ENCODE data around the gene CTIF.
A peak's percentile ranks its signal among the peaks of the same experiment; 100 is the strongest.

Gene CTIF

DNA sequence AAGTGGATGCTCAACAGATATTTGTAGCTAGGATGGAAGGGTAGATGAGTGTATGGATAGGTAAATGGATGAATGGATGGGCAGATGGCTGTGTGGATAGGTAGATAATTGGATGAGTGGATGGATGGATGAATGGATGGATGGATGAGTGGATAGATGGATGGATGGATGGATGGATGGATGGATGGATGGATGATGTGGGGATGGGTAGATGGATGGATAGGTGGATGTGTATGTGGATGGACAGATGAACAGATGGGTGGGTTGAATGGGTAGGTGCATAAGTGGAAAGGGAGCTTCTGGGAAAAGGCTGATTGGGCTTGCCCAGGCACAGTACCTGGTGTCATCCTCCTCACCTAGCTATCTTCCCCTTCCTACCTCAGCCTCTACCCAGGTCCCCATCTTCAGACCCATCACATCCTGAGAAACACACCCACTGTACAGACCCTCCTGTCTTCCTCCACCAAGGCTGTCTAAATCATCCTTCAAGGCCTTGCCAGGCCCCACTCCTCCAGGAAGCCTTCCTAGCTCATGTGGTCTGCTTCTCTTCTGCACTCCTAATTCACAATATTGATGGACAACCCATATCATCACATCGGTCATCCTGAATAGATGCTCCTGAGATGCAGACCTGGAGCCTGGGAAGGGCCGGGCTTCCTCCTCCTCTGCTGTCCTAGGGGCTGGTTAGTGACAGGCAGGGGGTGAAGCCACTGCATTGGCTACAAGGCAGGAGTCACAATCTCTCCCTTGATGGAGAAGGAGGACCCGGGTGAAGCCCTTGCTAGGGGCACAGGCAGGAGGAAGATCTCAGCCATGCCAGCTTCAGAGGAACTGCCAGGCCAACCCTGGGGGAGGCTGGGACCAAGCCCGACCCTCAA lies 362.6 kb downstream of the CTIF start:
- no peak for DNase-seq (ENCODE audit: low spot score)

DNA sequence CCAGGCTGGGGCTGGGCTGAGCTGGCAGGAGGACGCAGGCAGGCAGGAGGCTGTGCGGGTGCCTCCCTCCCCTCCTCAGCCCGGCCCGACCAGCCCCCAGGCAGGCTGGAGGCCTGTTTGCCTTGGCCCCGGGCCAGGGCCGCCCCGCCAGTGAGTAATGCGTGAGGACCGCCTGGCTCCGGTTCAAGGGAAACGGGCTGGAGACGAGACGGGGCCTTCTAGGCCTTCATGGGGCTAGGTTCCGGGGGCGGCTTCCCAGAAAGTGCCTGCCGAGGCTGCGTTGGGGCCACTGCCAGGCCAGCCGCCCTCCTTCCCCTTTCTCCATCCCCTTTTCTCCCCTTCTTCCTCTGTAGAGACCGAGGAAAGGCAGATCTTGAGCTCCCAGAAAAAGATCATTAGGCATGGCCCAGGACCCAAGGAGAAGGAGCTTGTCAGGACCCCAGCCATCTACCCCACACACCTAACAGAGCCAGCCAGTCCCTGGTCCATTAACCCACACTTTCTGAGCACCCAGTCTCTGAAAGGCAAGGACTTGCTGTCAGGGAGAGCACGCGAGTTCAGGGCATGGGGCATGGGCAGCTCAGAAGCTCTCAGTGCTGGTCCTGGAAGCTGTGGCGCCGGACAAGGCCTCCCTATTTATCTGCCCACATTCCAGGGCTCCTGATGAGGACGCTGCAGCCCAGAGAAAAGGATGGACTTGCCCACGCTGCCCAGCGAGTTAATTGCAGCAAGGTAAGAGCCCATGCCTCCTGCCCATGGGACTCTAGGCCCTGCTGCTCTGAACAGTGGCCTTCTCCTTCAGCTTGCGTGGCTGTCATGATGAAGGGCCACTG lies 363.4 kb downstream of the CTIF start:
- DNase-seq (ENCODE audit: low spot score) = peak; percentile 55

DNA sequence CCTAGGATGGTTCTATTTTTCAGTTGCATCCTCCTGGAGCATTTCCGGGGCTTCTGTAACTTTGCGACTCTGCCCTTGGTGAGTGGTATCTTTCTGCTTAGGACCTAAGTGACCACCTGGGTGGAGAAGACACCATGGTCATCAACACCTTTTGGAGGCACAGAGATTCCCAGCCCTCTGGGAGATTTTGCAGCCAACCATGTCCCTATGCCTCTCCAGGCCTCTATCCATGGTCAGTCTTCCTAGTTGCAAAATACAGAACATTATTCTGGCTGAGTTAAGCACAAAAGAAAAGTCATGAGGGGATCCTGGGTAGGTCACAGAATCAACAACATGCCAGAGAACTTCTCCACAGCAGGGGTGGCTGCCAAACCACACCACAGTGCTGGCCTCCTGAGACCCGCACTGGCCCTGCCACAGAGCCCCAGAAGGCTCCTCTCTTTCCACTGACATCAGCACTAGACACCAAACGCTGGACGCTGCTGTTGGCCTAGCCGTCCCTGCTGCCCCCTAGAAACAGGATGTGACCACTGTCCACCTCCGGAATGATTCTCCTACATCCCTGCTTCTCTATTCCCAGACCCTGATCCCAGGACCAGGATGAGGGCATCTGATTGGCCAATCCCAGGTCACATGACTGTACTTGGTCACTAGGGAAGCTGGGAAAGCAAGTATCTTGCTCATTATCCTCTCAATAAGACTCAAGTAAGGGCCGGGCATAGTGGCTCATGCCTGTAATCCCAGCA lies 364.2 kb downstream of the CTIF start:
- DNase-seq (ENCODE audit: low spot score) = peak; percentile 63

DNA sequence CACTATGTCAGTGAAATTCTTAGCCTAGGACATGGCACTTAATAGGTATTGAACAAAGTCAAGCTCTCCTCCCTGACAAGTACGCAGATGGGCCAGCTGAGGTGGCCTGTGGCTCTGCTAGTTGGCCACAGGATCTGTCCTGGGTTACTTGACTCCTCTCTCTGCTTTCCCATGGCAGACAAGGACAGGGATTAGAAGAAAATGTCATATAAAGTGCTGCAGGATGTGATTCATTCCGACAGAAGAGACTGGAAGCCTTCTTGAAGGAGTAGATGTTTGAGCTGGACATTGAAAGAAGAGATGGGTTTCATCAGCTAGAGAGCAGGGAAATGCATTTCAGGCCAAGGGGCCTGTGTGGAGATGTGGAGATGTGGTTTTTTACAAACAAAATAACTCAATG lies 365.3 kb downstream of the CTIF start:
- no peak for DNase-seq (ENCODE audit: low spot score)

DNA sequence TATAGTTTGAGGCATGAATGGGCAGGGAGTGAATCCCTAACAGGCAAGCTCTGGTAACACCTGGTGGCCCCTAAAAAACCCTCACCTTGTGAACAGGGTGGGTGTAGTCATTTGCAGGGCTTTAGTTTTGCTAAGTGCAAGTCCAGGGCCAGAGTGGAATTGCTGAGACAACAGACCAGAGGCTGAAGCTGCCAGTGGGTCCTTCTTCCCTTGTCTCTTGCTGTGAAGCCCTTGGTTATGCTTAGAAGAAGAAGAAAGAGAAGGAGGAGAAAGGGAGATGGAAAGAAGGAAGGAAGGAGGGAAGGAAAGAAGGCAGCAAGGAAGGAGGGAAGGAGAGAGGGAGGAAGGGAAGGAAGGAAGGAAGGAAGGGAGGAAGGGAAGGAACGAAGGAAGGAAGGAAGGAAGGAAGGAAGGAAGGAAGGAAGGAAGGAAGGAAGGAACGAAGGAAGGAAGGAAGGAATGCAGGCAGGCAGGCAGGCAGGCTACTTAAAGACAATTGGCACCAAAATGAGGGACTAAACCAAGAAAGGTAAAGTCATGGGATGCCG lies 366.1 kb downstream of the CTIF start:
- DNase-seq (ENCODE audit: low spot score) = no peak

DNA sequence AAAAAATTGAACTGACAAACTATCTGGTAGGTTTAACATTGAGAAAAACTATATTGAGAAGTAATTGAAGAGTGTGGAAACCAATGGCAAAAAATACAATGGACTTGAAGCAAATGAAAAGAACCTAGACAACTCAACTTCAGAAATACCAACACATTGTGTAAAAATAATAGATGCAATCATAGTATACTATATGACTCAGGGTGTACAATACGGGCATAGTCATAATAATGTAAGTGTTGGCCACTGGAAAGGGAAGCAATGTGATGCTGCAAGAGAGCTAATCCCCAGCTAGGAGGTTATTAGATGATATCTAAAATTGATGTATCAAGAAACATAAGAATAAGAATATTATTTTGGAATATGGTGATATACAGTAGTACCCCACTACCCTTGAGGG lies 366.7 kb downstream of the CTIF start:
- DNase-seq (ENCODE audit: low spot score) = no peak

DNA sequence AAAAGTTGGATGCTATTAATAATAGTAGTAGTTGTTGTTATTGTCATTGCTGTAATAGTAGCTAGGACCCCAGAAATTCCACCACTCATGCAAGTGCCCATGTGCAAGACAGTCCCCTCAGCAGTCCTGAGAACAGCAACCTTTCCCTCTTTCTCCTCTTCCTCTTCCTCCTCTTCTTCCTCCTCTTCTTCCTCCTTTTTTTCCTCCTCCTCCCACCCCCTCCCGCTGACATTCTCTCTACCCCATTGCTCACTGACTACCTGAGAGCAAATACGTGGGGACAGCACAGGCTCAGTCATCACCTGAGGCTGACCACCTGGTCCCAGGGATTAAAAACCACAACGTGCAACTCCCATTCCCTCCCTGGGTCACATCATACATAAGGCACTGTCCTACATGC lies 370.1 kb downstream of the CTIF start:
- DNase-seq (ENCODE audit: low spot score) = no peak

DNA sequence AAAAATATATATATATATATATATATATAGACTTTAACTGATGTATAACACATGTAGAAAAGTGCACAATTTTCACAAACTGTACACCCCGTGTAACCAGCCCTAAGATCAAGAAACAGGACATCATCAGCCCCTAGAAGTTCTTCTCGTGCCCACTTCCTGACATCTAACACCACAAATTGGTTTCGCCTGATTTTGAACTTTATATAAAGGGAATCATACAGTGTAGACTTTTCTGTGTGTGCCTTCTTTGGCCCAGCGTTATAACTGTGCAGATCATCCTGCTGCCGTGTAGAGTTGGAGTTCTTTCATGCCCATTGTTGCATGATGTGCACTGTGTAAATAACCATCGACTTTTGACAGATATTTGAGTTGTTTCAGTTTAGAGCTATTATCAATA lies 370.9 kb downstream of the CTIF start:
- no peak for DNase-seq (ENCODE audit: low spot score)

DNA sequence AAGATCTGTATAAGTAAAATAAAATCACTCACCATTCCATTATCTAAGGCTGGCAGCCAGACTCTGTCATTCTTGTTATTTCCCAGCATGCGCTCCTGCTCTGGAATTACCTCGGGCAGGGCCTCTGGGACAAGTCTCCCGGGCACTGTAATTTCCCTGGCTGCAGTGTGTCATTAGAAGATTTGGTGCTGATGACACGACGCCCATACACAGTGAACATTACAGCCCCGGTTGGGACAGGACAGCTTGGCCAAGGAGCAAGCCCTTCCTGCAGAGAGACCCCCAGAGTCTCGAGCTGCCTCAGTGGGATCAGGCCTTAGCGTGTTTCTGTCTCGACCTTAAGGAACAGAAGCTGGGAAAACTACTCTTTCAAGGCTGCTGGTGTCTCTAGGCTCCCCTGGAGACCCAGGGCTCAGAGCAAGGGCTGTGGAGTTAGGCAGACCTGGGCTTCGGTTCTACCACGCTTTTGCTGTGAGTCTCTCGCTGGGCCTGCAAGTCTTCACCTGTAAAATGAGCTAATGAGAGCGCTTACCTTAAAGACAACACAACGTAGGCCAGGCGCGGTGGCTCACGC lies 372.2 kb downstream of the CTIF start:
- no peak for DNase-seq (ENCODE audit: low spot score)
